Stimulated activated CD4-positive, alpha-beta T cell treated with anti-CD3 and anti-CD28 coated beads, Interleukin-1b, Interleukin-23, amount 100 ng/mL, for 48 hours (primary cell): ENCODE measurements around the gene STX18.
"Not testable (repeated sequence)": the region's sequence is repeated elsewhere in the genome, so short reads cannot be mapped to it uniquely, and the experiment has no call there.

ENCODE experiments used
- DNase-seq: peaks from one replicate; pipeline ENCODE4 v3.0.0-alpha.2; 2020

The STX18 gene

DNA sequence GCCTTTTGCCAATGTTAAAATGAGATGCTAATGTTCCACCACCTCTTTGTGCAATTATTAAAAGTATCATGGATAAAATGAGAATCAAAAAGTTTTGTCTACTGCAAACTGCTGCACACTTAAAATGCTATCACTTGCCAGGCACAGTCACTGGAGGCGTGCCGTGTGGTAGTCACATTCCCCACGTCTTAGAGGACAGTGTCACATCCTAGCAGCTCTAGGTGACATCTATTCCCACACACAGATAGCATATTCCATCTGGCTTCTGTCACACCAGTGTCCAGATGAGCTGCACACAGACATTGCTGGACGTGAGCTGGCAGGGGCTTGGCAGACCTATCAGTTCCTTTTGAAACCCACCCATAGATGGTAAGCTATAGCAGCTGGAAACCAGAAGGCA, 107.9 kb downstream of the STX18 start:
- DNase-seq = no peak

DNA sequence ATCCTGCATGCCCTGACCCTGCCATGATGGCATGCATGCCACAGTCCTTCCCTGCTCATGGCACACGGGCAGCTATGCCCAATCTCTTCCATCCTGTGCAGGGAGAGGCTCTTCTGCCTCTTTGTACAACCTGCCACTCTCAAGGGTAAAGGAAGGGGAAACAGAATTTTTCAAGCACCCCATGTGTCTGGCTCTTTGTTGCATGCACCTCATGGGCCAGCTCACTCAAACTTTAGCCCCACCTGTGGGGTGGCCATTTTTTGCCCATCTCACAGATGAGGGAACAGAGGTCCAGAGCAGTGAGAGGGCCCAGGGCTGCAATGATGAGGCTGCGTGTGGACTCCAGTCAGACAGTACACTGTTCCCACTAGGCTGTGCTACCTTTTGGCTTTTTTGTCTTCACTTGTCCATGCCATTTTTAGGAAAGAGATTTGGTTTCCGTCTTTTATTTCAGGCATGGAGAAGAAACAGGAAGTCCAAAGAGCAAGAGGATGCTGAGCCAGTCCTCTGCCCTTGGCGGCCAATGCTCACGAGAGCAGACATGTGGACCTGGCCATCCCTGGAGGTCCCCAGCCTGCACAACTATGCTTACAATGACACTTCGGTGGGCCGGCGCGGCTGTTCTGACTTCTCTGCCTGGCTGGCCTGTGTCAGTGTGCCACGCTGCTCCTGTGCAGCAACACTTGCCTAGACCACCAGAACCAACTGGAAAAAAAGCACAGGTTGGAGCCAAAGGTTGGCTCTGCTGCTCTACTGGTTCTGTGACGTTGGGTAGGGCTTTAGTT, 109.3 kb downstream of the STX18 start:
- DNase-seq = no peak

- DNase-seq = peak; percentile 37
These were observed 111.2 kb downstream of the STX18 start for GRCh38 chr4:4430492-4431195.

GRCh38 chr4:4428966-4429875, 112.6 kb downstream of the STX18 start:
- no peak for DNase-seq

DNA sequence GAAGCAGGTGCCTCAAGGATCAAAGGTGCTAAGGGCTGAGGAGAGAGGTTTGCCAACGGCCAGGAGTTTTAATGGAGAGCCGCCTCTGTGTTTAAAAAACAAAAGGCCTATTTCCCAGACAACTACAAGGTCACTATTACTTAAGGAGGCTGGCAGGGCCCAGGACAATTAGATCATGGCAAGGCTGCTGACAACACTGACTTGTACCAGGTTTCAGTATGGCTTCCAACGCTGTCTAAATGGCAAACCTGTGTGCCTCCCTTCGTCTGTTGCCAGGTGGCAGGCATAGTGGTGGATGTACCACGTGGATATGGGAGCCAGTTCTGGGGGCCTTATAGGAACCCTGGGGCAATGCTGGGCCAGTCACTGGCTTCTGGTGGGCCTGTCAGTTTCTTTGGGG, 114.0 kb downstream of the STX18 start:
- no peak for DNase-seq

DNA sequence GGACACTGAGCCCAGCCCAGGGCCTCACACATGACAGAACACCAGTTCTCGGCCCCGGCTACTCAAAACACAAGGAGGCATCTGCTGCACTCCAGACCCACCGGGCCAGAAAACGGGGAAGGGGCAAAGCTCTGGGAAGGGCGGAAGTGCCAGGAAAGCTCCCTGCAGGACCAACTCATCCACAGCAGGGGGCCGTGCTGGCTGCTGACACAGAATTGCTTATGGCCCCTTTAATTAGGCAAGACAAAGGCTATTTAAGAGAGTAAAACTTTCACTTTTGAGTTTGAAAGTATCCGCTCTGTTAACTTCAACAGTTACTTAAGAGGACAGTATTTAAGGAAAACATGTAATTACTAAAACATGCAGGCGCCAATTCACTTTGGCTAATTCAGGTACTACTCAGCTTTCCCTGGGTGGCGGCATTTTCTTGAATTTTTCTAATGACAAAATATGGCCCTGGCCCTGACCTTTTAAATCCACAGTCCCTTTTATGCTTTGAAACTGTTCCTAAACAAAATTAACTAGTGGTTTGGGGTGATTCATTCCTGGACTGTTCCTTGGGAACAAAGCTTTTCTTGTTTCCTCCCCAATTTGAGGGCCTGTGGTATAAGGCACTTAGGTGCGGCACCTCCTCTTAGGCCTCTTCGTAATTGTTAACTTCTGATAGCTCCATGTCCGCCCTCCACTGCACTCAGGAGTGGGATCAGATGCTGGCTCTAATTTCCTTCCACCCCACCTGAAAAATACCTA, 114.6 kb downstream of the STX18 start:
- no peak for DNase-seq

GRCh38 chr4:4426511-4427120, 115.2 kb downstream of the STX18 start:
- no peak for DNase-seq

GRCh38 chr4:4425696-4426095, 116.2 kb downstream of the STX18 start:
- DNase-seq = no peak

DNA sequence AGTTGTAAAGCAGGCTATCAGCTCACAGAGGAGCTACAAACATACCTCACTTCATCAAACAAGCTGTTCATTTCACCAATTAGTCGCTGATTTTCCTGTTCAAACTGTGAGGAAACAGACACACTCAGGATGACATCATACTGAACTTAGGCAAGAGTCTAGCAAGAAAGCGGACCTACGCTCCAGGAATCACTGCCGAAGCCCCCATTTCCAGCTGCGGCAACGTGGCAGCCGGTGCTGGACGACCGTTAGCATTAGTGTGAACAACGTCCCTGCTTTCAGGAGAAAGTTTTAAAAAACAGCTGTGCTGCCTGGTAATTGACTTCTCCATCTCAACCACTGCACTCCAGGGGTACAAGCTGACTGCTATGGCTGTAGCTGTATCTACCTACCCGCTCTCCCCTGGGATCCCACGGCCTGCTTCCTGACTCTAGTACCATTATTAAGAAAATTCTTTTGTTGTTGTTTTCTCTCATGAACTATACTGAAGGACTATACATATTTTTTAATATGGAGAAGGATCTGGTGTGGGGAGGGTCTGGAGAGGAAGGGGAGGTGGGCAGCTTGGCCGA, 116.6 kb downstream of the STX18 start:
- DNase-seq = no peak

- DNase-seq = no peak
These were observed 117.2 kb downstream of the STX18 start for GRCh38 chr4:4424499-4425115.

DNA sequence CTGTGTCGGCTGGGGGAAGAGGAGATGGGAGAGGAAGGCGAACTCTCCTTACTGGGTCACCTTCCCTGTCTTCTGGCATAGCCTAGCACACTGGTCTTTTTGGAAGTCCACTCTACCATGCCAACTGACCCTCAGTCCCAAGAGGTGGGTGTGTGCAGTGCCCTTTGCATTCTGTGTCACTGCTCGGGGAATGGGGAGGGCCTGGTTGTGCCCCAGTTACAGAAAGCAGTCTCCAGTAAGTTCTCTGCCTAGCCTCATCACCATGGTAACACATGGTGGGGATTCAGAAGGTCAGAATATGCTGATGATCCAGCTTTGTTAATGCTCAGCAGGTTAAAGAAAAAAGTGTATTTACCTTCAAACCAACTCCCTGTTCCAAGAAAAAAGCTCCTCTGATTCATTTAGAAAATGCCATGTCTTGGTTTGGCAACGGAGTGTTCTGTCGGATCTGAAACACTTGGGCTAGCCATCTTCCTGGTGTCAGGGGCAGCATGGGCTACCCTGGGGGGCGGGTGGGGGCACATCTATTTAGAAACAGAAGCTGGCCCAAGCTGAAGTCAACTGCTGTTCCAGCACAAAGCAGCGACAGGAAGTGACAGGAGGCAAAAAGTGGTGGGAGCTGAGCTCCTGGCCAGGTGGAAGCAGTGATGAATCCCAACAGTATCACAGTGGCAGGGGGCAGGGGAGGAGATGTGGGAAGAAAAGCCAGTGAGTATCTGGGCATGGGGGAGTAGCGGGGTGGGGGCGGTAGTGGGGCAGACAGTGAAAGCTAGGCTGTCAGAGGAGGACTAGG, 117.9 kb downstream of the STX18 start:
- DNase-seq = no peak

DNA sequence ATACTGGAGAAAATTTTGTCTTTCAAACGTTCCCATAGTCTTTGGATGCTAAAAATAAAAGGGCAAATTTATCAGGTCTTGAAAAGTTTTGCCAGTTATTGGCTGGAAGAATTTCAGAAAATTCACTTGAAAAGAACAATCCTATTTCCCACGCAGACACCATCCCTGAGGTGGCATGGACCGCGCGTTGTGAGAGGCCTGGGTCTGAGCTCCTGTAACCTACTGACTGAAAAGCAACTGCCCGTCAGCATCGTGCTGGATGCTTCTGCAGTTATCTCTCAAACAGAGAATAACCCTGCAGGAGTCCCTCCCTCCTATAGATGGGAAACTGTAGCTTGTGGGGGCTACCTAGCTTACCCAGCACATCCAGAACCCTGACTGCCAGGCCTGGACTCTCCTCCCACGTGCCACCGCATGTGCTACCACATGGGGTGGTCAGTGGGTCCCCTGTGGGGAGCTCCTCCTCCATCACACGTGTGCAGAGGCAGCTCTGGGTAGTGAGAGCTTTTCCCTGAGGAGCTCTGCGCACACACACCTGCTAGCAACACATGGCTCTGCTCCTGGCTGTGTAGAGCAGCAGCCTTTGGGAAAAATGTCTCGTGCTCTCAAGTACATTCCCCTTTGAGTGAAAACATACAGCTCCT, 118.9 kb downstream of the STX18 start:
- no peak for DNase-seq

DNA sequence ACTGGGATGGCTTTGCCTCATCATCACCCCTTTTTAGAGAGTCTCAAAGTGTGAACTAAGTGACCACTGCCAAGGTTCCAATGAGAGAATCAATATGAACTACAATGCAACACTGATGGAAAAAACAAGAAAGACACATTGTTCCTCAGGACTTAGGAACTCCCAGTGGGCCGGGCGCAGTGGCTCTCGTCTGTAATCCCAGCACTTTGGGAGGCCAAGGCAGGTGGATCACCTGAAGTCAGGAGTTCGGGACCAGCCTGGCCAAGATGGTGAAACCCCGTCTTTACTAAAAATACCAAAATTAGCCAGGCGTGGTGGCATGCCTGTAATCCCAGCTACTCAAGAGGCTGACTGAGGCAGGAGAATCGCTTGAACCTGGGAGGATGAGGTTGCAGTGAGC, 119.7 kb downstream of the STX18 start:
- DNase-seq = not testable (repeated sequence)

GRCh38 chr4:4421356-4421755, 120.5 kb downstream of the STX18 start:
- no peak for DNase-seq

GRCh38 chr4:4420421-4420820, 121.4 kb downstream of the STX18 start:
- DNase-seq = no peak

DNA sequence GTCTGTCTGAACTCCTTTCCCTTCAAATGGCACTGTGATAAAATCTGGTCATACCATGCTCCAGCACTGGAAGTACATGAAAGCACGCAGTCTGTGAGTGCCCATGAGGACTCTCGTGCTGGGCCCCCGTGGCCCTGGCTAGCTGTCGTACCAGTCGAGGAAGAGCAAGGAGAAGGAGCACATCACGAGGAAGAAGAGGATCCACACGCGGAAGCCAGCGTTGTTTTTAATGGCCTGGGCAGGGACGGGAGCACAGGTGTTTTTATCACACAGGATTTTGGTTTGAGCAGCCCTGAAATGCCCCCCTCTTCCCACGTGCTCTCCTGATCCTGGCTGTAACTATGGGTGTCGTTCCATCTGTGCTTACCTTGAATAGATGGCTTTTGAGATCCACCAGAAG, 122.0 kb downstream of the STX18 start:
- DNase-seq = no peak

- no peak for DNase-seq
These were observed 123.0 kb downstream of the STX18 start for GRCh38 chr4:4418676-4419390.

- no peak for DNase-seq
These were observed 124.0 kb downstream of the STX18 start for GRCh38 chr4:4417886-4418285.

DNA sequence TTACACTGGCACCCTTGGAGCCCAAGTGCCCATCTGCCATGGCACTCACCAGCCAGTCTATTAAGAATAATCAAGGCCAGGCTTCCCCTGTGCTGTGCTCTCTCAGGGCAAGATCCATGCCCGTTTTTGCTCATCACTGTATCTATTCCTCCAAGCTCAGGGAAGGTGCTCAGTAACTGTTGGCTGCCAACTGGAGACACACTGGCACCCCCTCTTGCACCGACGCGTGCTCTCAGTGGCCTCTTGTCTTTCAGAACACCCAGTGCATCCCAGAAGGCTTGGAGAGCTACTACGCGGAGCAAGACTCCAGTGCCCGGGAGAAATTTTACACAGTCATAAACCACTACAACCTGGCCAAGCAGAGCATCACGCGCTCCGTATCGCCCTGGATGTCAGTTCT, 124.9 kb downstream of the STX18 start:
- DNase-seq = no peak
